ENCODE measurements around the gene TXNL4B.
A peak's percentile ranks its signal among the peaks of the same experiment; 100 is the strongest.

Gene TXNL4B

DNA sequence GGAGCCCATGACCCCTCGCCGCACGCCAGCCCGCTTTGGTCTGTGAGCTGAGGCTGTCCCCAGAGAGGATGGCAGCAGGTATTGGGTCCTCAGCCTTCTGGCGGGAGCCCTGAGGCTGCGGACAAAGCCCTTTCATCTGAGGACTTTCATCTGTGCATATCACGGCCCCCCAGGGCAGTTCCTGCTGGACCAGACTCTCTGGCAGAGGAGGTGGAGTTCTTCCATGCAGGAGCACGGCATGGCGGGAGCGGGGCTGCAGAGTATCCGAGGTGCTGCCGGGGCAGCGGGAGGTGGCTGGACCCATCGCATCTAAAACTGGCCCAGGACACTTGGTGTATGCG is 19.0 kb upstream of the TXNL4B start:
- Histone ChIP-seq H3K4me1 (ENCODE audit: control insufficient read depth, insufficient read depth, low read length) (no peaks in the 10 kb centered on the region; the same call in 1 of the 2 replicates), H3K36me3 (ENCODE audit: control insufficient read depth, insufficient read depth, low read length) (peaks cover 57% of the 10 kb centered on the region), H3K9ac (ENCODE audit: low read length) (peak overlapping the region; percentile 50), H3K27me3 (ENCODE audit: control insufficient read depth, insufficient read depth, low read length) (no peaks in the 10 kb centered on the region), H3K4me3 (ENCODE audit: low read depth, low read length) (no peak overlapping the region), H3K27ac (ENCODE audit: low read depth, low read length) (peak overlapping the region; percentile 60; the same call in 1 of the 2 replicates), H3K9me3 (ENCODE audit: control insufficient read depth, insufficient read depth, low read depth, low read length) (no peaks in the 10 kb centered on the region)

- Histone ChIP-seq H3K27me3 (ENCODE audit: control insufficient read depth, insufficient read depth, low read length) (no peaks in the 10 kb centered on the region), H3K9ac (ENCODE audit: low read length) (peak overlapping the region; percentile 50), H3K36me3 (ENCODE audit: control insufficient read depth, insufficient read depth, low read length) (peaks cover 62% of the 10 kb centered on the region), H3K9me3 (ENCODE audit: control insufficient read depth, insufficient read depth, low read depth, low read length) (no peaks in the 10 kb centered on the region), H3K4me3 (ENCODE audit: low read depth, low read length) (no peak overlapping the region), H3K27ac (ENCODE audit: low read depth, low read length) (peak overlapping the region; percentile 60; the same call in 1 of the 2 replicates), H3K4me1 (ENCODE audit: control insufficient read depth, insufficient read depth, low read length) (no peaks in the 10 kb centered on the region; the same call in 1 of the 2 replicates)
Observed at GRCh38 chr16:72111657-72112451, 18.4 kb upstream of the TXNL4B start.

GRCh38 chr16:72110662-72111615 is 17.5 kb upstream of the TXNL4B start:
- H3K27me3 ChIP-seq (ENCODE audit: control insufficient read depth, insufficient read depth, low read length): no peaks in the 10 kb centered on the region
- H3K9ac ChIP-seq (ENCODE audit: low read length): no peak overlapping the region
- no peak overlapping the region for H3K4me3 ChIP-seq (ENCODE audit: low read depth, low read length)
- no peaks in the 10 kb centered on the region; the same call in 1 of the 2 replicates for H3K4me1 ChIP-seq (ENCODE audit: control insufficient read depth, insufficient read depth, low read length)
- peaks cover 68% of the 10 kb centered on the region for H3K36me3 ChIP-seq (ENCODE audit: control insufficient read depth, insufficient read depth, low read length)
- no peak overlapping the region for H3K27ac ChIP-seq (ENCODE audit: low read depth, low read length)
- no peaks in the 10 kb centered on the region for H3K9me3 ChIP-seq (ENCODE audit: control insufficient read depth, insufficient read depth, low read depth, low read length)

DNA sequence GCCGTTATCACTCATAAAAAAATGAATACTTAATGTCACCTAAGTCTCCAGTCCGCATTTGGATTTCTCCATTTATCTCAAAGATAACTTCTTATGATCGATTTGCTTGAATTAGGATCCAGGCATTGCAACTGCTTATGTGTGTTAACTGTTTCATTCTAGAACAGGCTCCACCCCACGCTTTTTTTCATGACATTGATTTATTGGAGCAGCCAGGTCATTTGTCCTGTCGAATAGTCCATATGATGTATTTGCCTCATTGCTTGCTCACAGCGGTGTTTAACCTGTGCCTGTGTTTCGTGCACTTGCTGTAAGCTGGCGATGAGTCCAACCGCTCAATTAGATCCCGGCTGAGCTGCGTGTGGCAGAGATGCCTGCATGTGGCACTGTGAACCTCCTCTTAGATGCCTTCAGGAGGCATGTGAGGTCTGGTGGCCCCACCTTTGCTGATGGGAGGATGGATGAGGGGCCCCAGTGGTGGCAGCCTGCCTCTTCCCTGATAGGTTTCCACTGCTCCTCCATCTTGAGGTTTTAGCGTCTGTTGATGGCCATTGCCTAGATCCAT is 16.6 kb upstream of the TXNL4B start:
- H3K27ac ChIP-seq (ENCODE audit: low read depth, low read length): no peak overlapping the region
- H3K4me3 ChIP-seq (ENCODE audit: low read depth, low read length): no peak overlapping the region
- peaks cover 77% of the 10 kb centered on the region for H3K36me3 ChIP-seq (ENCODE audit: control insufficient read depth, insufficient read depth, low read length)
- H3K9me3 ChIP-seq (ENCODE audit: control insufficient read depth, insufficient read depth, low read depth, low read length): no peaks in the 10 kb centered on the region
- H3K9ac ChIP-seq (ENCODE audit: low read length): no peak overlapping the region
- H3K4me1 ChIP-seq (ENCODE audit: control insufficient read depth, insufficient read depth, low read length): no peaks in the 10 kb centered on the region; the same call in 1 of the 2 replicates
- H3K27me3 ChIP-seq (ENCODE audit: control insufficient read depth, insufficient read depth, low read length): no peaks in the 10 kb centered on the region

- Histone ChIP-seq H3K9ac (ENCODE audit: low read length) (no peak overlapping the region), H3K27me3 (ENCODE audit: control insufficient read depth, insufficient read depth, low read length) (no peaks in the 10 kb centered on the region), H3K4me3 (ENCODE audit: low read depth, low read length) (no peak overlapping the region), H3K27ac (ENCODE audit: low read depth, low read length) (no peak overlapping the region), H3K4me1 (ENCODE audit: control insufficient read depth, insufficient read depth, low read length) (no peaks in the 10 kb centered on the region; the same call in 1 of the 2 replicates), H3K36me3 (ENCODE audit: control insufficient read depth, insufficient read depth, low read length) (peaks cover 85% of the 10 kb centered on the region), H3K9me3 (ENCODE audit: control insufficient read depth, insufficient read depth, low read depth, low read length) (no peaks in the 10 kb centered on the region)
Observed at GRCh38 chr16:72109300-72109699, 15.9 kb upstream of the TXNL4B start.

GRCh38 chr16:72108353-72109102 is 15.1 kb upstream of the TXNL4B start:
- no peak overlapping the region for H3K4me3 ChIP-seq (ENCODE audit: low read depth, low read length)
- no peak overlapping the region for H3K27ac ChIP-seq (ENCODE audit: low read depth, low read length)
- no peaks in the 10 kb centered on the region for H3K9me3 ChIP-seq (ENCODE audit: control insufficient read depth, insufficient read depth, low read depth, low read length)
- peaks cover 93% of the 10 kb centered on the region for H3K36me3 ChIP-seq (ENCODE audit: control insufficient read depth, insufficient read depth, low read length)
- no peaks in the 10 kb centered on the region for H3K27me3 ChIP-seq (ENCODE audit: control insufficient read depth, insufficient read depth, low read length)
- no peak overlapping the region for H3K9ac ChIP-seq (ENCODE audit: low read length)
- no peaks in the 10 kb centered on the region; the same call in 1 of the 2 replicates for H3K4me1 ChIP-seq (ENCODE audit: control insufficient read depth, insufficient read depth, low read length)

DNA sequence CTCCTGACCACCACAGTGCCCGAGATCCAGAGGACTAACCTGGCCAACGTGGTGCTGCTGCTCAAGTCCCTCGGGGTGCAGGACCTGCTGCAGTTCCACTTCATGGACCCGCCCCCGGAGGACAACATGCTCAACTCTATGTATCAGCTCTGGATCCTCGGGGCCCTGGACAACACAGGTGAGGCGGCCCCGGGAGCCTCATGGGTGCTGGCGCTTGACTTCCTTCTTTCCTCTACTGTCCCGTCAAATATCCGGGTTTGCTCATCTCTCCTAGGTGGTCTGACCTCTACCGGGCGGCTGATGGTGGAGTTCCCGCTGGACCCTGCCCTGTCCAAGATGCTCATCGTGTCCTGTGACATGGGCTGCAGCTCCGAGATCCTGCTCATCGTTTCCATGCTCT is 14.0 kb upstream of the TXNL4B start:
- no peak overlapping the region for H3K4me3 ChIP-seq (ENCODE audit: low read depth, low read length)
- no peaks in the 10 kb centered on the region for H3K27me3 ChIP-seq (ENCODE audit: control insufficient read depth, insufficient read depth, low read length)
- H3K27ac ChIP-seq (ENCODE audit: low read depth, low read length): no peak overlapping the region
- no peak overlapping the region for H3K9ac ChIP-seq (ENCODE audit: low read length)
- H3K9me3 ChIP-seq (ENCODE audit: control insufficient read depth, insufficient read depth, low read depth, low read length): no peaks in the 10 kb centered on the region
- peaks cover 97% of the 10 kb centered on the region for H3K36me3 ChIP-seq (ENCODE audit: control insufficient read depth, insufficient read depth, low read length)
- H3K4me1 ChIP-seq (ENCODE audit: control insufficient read depth, insufficient read depth, low read length): no peaks in the 10 kb centered on the region; the same call in 1 of the 2 replicates

DNA sequence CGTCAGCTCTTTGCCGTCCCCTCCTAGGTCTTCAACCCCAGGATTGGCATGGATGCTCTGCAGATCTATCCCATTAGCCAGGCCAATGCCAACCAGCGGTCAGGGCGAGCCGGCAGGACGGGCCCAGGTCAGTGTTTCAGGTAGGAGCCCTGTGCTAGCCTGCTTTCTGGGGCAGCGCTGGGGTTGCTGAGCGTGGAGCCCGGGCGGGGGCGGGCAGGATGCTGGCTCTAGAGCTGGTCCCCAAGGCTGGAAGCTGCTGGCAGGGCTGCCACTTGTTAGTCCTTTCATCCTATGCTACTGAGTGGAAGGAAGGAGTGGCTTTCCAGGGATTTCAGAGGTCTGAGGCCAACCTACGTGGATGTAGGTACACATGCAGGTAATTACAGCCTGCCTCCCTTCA is 12.6 kb upstream of the TXNL4B start:
- Histone ChIP-seq H3K9ac (ENCODE audit: low read length) (no peak overlapping the region), H3K4me1 (ENCODE audit: control insufficient read depth, insufficient read depth, low read length) (no peaks in the 10 kb centered on the region), H3K36me3 (ENCODE audit: control insufficient read depth, insufficient read depth, low read length) (peaks cover 97% of the 10 kb centered on the region), H3K27ac (ENCODE audit: low read depth, low read length) (no peak overlapping the region), H3K27me3 (ENCODE audit: control insufficient read depth, insufficient read depth, low read length) (no peaks in the 10 kb centered on the region), H3K9me3 (ENCODE audit: control insufficient read depth, insufficient read depth, low read depth, low read length) (no peaks in the 10 kb centered on the region), H3K4me3 (ENCODE audit: low read depth, low read length) (no peak overlapping the region)

DNA sequence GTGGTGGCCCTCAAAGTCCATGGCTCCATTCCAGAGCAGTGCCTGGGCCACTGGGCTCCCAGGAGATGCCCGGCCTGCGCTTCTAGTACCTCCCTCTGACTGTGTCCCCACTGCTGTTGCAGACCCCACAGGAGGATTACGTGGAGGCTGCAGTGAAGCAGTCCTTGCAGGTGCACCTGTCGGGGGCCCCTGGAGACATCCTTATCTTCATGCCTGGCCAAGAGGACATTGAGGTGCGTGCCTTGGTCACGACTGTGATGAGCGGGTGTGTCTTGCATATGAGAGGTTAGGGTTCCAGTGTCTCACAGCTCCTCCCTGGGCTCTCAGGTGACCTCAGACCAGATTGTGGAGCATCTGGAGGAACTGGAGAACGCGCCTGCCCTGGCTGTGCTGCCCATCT is 11.5 kb upstream of the TXNL4B start:
- no peak overlapping the region for H3K9ac ChIP-seq (ENCODE audit: low read length)
- no peaks in the 10 kb centered on the region for H3K27me3 ChIP-seq (ENCODE audit: control insufficient read depth, insufficient read depth, low read length)
- no peak overlapping the region for H3K4me3 ChIP-seq (ENCODE audit: low read depth, low read length)
- H3K27ac ChIP-seq (ENCODE audit: low read depth, low read length): no peak overlapping the region
- H3K36me3 ChIP-seq (ENCODE audit: control insufficient read depth, insufficient read depth, low read length): peaks cover 97% of the 10 kb centered on the region
- H3K4me1 ChIP-seq (ENCODE audit: control insufficient read depth, insufficient read depth, low read length): no peaks in the 10 kb centered on the region
- H3K9me3 ChIP-seq (ENCODE audit: control insufficient read depth, insufficient read depth, low read depth, low read length): no peaks in the 10 kb centered on the region

DNA sequence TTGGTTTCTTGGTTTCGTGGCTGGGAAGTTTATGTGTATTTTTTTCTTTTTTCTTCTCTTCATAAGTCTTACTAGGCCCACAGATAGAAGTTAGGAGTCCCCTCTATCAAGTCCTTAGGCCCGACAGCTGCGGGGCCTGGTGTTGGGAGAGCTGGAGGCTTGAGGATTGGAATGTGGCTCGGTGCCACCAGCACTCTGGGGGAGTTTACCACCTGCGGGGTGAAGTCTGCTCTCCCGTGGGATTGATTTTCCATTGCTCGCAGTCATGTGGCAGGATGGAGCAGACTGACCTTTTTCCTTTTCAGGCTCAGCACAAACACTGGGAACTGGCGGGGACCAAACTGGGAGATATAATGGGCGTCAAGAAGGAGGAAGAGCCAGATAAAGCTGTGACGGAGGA is 7.8 kb upstream of the TXNL4B start:
- Histone ChIP-seq H3K27me3 (ENCODE audit: control insufficient read depth, insufficient read depth, low read length) (no peaks in the 10 kb centered on the region), H3K27ac (ENCODE audit: low read depth, low read length) (no peak overlapping the region), H3K9me3 (ENCODE audit: control insufficient read depth, insufficient read depth, low read depth, low read length) (no peaks in the 10 kb centered on the region), H3K4me3 (ENCODE audit: low read depth, low read length) (no peak overlapping the region), H3K9ac (ENCODE audit: low read length) (no peak overlapping the region), H3K36me3 (ENCODE audit: control insufficient read depth, insufficient read depth, low read length) (peaks cover 97% of the 10 kb centered on the region), H3K4me1 (ENCODE audit: control insufficient read depth, insufficient read depth, low read length) (no peaks in the 10 kb centered on the region)

Data from HUES6 (cell line).